Measurements from ENCODE around the gene LDLRAD3. TPM values are rescaled to one million over a fixed set of nuclear protein-coding genes. Genes with fewer than 3 reads are reported as not detected.

Gene LDLRAD3
- total RNA-seq, 1 experiment from 2014 or later = 12.1 TPM

- H2BK120ac ChIP-seq (ENCODE audit: low read depth, low read length, poor library complexity, severe bottlenecking) = no peak overlapping the region
Observed at GRCh38 chr11:35971841-35972422, 28.1 kb downstream of the LDLRAD3 start.

More at GRCh38 chr11:35971841-35972422, 28.1 kb downstream of the LDLRAD3 start:
- H3K56ac ChIP-seq (ENCODE audit: insufficient read length, low read depth, low read length) = no peak overlapping the region
- no peak overlapping the region for H2AK5ac ChIP-seq (ENCODE audit: insufficient read length, low read length)
- no peaks in the 10 kb centered on the region for H4K20me1 ChIP-seq (ENCODE audit: control insufficient read depth, insufficient read depth, insufficient read length)
- H2BK5ac ChIP-seq (ENCODE audit: insufficient read length, low read length) = no peak overlapping the region
- H3K4me1 ChIP-seq (ENCODE audit: insufficient read depth, low read length) = no peaks in the 10 kb centered on the region
- peaks cover 22 to 45% (median 42%) of the 10 kb centered on the region in 3 experiments for H3K36me3 Mint-ChIP-seq (ENCODE audit: insufficient read depth in 1 of 3, low read depth in 3 of 3)
- no peak overlapping the region for H3K14ac ChIP-seq (ENCODE audit: insufficient read depth, low read length)
- H3K4me2 ChIP-seq (ENCODE audit: insufficient read depth, insufficient read length, low read length) = no peak overlapping the region
- peaks cover 3 to 6% of the 10 kb centered on the region in 2 experiments; a peak in 2 of 4 replicates for H3K4me1 Mint-ChIP-seq
- no peak overlapping the region for H3K27ac Mint-ChIP-seq
- no peaks in the 10 kb centered on the region for H3K27me3 ChIP-seq (ENCODE audit: insufficient read depth, low read length)
- H3T11ph ChIP-seq (ENCODE audit: low read length) = no peak overlapping the region
- no CpG with 5 or more reads among the region's 5 CpGs for WGBS (ENCODE audit: extremely low coverage, insufficient read length, low lambda C conversion rate)
- no peak for DNase-seq
- no peak overlapping the region for H3K4me3 Mint-ChIP-seq
- H3K9ac ChIP-seq (ENCODE audit: extremely low read depth, insufficient read length, low read length) = no peak overlapping the region
- no peak for TF ChIP-seq CTCF (conservative IDR thresholded peaks at IDR 0.05)
- peak overlapping the region; percentile 32 for H3K23ac ChIP-seq (ENCODE audit: insufficient read length, low read depth, low read length)
- H2BK15ac ChIP-seq (ENCODE audit: low read depth, low read length) = no peak overlapping the region; the same call in 1 of the 2 replicates
- no peaks in the 10 kb centered on the region for H3K23me2 ChIP-seq (ENCODE audit: insufficient read length, low read depth, low read length, poor library complexity, severe bottlenecking)
- H3K27me3 Mint-ChIP-seq (ENCODE audit: low read depth) = no peaks in the 10 kb centered on the region
- no peak overlapping the region for H3K27ac ChIP-seq (ENCODE audit: insufficient read length, low read depth, low read length)
- no peak overlapping the region for H3K4ac ChIP-seq (ENCODE audit: low read depth, low read length)
- peaks cover 10% of the 10 kb centered on the region for H3K9me3 ChIP-seq (ENCODE audit: control insufficient read depth, low read depth, low read length)
- H4K91ac ChIP-seq (ENCODE audit: insufficient read length, low read depth, low read length) = no peak overlapping the region
- H3K79me1 ChIP-seq (ENCODE audit: insufficient read depth, low read depth, low read length, poor library complexity, severe bottlenecking) = peaks cover 25% of the 10 kb centered on the region
- no peak overlapping the region for H4K5ac ChIP-seq (ENCODE audit: insufficient read length, low read depth, low read length)
- no peak overlapping the region for H2BK12ac ChIP-seq (ENCODE audit: insufficient read length, low read depth, low read length)
- no peak overlapping the region for H2AFZ ChIP-seq (ENCODE audit: low read length)
- no peak overlapping the region for H2BK20ac ChIP-seq (ENCODE audit: low read depth, low read length, poor library complexity, severe bottlenecking)
- no peak overlapping the region for H4K8ac ChIP-seq (replicated peaks; ENCODE audit: insufficient read length, low read depth, low read length)
- H3K79me2 ChIP-seq (ENCODE audit: insufficient read depth, low read length) = peaks cover 15% of the 10 kb centered on the region; the same call in 1 of the 2 replicates
- H3K18ac ChIP-seq (ENCODE audit: insufficient read length, low read depth, low read length) = no peak overlapping the region
- peaks cover 17 to 33% of the 10 kb centered on the region in 2 experiments for H3K9me3 Mint-ChIP-seq
